Glutamatergic neuron (in vitro differentiated cells): ENCODE measurements around the gene RIMS4. TPM values are rescaled to one million over a fixed set of nuclear protein-coding genes. Genes with fewer than 3 reads are reported as not detected.
A peak's percentile ranks its signal among the peaks of the same experiment; 100 is the strongest.

Source experiments
- DNase-seq: peaks from one replicate; pipeline ENCODE4 v3.0.0; 2022
- H3K27ac Mint-ChIP-seq: one replicate; pipeline ENCODE4 v1.8.0; 2020; ENCODE audit warnings: mild to moderate bottlenecking, mixed read lengths, inconsistent platforms; ENCODE audit not compliant: unreplicated experiment
- H3K27me3 Mint-ChIP-seq: one replicate; pipeline ENCODE4 v1.8.0; 2020; ENCODE audit warnings: mild to moderate bottlenecking, moderate library complexity, mixed read lengths, inconsistent platforms; ENCODE audit not compliant: unreplicated experiment
- H3K36me3 Mint-ChIP-seq: one replicate; pipeline ENCODE4 v1.8.0; 2020; ENCODE audit warnings: mild to moderate bottlenecking, mixed read lengths, inconsistent platforms; ENCODE audit not compliant: unreplicated experiment
- H3K4me1 Mint-ChIP-seq: one replicate; pipeline ENCODE4 v1.8.0; 2020; ENCODE audit warnings: mild to moderate bottlenecking, low read depth, mixed read lengths, inconsistent platforms; ENCODE audit not compliant: unreplicated experiment
- H3K4me3 Mint-ChIP-seq: one replicate; pipeline ENCODE4 v1.8.0; 2020; ENCODE audit warnings: mild to moderate bottlenecking, mixed read lengths, inconsistent platforms; ENCODE audit not compliant: unreplicated experiment
- H3K9me3 Mint-ChIP-seq: one replicate; pipeline ENCODE4 v1.8.0; 2020; ENCODE audit warnings: mild to moderate bottlenecking, moderate library complexity, mixed read lengths, inconsistent platforms; ENCODE audit not compliant: unreplicated experiment
- total RNA-seq: library from RNA; stranded (reverse); fragmentation: NEBNext Ultra II Directional; extraction: Animal tissue kit (Norgen Biotek cat#: 25700); gene quantifications from one replicate; pipeline ENCODE4 v1.2.1, GENCODE V29; 2021; ENCODE audit not compliant: unreplicated experiment
- TF ChIP-seq, protein P1 (sequence below): fragments of 200-600 bp; sonication (generic); IDR thresholded peaks from one replicate; pipeline ENCODE4 v1.5.0; 2021; ENCODE audit not compliant: partially characterized antibody, unreplicated experiment

Gene RIMS4
- total RNA-seq, 1 donor from 2014 or later, result 96.1 TPM

DNA sequence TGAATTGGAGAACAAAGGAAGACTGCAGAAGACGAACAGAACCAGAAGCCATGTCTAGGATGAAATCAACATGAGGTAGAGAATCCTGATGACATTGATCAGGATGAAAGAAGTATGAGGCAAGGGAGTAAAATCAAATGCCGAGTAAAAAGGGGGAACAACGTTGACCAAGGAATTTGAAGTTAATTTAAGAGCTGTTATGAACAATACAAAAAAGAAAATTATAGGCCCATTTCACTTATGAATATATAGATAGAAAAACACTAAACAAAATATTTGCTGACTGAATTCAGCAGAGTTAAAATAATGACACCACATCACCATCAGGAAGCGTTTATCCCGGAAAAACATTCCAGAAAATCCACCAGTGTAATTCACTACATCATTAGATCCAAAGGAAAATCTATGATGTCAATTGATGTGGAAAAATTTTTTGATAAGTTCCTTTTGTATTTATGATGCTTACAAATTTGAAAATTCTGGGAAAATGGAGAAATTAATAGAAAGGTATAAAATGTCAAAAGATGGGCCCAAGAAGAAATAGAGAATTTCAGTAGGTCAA lies 103.2 kb downstream of the RIMS4 start:
- no peak for DNase-seq
- peaks cover 3% of the 10 kb centered on the region for H3K9me3 Mint-ChIP-seq
- H3K36me3 Mint-ChIP-seq, result no peaks in the 10 kb centered on the region
- TF ChIP-seq, protein P1, sequence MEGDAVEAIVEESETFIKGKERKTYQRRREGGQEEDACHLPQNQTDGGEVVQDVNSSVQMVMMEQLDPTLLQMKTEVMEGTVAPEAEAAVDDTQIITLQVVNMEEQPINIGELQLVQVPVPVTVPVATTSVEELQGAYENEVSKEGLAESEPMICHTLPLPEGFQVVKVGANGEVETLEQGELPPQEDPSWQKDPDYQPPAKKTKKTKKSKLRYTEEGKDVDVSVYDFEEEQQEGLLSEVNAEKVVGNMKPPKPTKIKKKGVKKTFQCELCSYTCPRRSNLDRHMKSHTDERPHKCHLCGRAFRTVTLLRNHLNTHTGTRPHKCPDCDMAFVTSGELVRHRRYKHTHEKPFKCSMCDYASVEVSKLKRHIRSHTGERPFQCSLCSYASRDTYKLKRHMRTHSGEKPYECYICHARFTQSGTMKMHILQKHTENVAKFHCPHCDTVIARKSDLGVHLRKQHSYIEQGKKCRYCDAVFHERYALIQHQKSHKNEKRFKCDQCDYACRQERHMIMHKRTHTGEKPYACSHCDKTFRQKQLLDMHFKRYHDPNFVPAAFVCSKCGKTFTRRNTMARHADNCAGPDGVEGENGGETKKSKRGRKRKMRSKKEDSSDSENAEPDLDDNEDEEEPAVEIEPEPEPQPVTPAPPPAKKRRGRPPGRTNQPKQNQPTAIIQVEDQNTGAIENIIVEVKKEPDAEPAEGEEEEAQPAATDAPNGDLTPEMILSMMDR, result no peak
- H3K27me3 Mint-ChIP-seq, result peaks cover 6% of the 10 kb centered on the region
- peaks cover 27% of the 10 kb centered on the region for H3K4me1 Mint-ChIP-seq
- peak overlapping the region; percentile 27 for H3K4me3 Mint-ChIP-seq
- peak overlapping the region; percentile 89 for H3K27ac Mint-ChIP-seq

DNA sequence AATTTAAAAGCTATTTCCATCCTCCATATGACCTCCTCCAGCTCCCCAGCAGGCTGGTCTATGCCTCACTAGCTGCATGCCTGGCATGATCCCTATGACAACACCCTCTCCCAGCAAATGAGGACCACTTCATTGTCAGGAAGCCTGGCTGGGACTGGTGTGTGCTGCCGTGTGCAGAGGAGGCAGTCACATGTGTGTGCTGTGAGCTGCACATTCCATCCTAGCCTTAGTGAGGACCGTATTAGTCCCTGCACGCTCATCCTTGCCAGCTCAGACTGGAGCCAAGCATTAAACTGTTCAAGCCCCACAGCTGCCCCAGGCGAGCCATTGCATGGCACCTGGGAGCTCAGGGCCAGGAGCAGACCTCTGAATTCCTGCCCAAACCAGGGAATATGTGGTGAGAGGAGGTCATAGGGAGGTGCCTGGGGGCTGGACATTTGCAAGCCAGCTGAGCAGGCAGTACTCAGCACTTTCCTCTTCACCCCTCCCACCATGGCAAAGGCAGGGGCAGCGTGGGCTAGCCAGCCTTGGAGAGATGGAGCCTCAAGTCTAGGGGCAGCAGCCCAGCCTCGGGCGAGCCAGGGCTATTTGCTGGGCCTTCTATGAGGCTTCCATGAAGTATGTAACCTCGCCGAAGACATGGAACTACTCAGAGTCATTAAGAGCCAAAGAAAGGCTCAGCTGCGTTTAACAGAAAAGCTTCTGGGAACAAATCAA lies 103.9 kb downstream of the RIMS4 start:
- H3K4me3 Mint-ChIP-seq, result peak overlapping the region; percentile 27
- TF ChIP-seq, protein P1, result no peak
- peaks cover 6% of the 10 kb centered on the region for H3K27me3 Mint-ChIP-seq
- peaks cover 5% of the 10 kb centered on the region for H3K9me3 Mint-ChIP-seq
- H3K36me3 Mint-ChIP-seq, result no peaks in the 10 kb centered on the region
- H3K27ac Mint-ChIP-seq, result peak overlapping the region; percentile 89
- DNase-seq, result peak; percentile 32
- peaks cover 29% of the 10 kb centered on the region for H3K4me1 Mint-ChIP-seq

DNA sequence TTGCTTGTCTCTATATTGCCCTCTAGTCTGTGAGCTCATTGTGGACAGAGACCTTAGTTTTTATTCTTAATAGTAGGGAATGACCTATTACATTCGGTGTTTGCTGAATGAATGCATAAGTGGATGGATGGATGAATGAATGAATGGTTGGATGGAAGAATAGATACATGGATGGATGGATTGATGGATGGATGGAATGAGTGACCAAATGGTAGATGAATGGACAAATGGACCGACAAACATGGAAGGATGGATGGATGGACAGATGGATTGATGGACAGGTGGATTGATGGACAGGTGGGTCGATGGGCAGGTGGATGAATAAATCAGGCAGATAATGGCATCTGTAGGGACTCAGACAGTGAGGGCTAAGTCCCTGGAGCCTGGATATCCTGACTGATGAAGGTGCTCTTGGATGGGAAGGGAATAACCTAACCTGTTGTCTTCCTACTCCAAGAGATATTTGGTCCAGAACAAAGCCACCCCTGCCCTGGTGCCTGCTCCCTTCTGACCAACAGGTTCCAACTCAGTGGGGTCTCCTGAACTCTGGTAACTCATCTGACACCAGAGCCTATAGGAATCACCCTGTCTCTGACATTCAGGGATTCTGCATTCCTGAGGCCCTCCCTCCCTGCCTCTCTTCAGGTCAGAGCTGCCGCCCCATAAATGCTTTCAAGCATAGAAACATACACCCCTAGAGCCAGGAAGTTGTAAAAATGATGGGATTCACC lies 104.8 kb downstream of the RIMS4 start:
- H3K4me3 Mint-ChIP-seq, result peak overlapping the region; percentile 25
- TF ChIP-seq, protein P1, result no peak
- H3K9me3 Mint-ChIP-seq, result peaks cover 9% of the 10 kb centered on the region
- H3K36me3 Mint-ChIP-seq, result no peaks in the 10 kb centered on the region
- peak overlapping the region; percentile 23 for H3K27ac Mint-ChIP-seq
- DNase-seq, result no peak
- H3K27me3 Mint-ChIP-seq, result peaks cover 7% of the 10 kb centered on the region
- H3K4me1 Mint-ChIP-seq, result peaks cover 38% of the 10 kb centered on the region

DNA sequence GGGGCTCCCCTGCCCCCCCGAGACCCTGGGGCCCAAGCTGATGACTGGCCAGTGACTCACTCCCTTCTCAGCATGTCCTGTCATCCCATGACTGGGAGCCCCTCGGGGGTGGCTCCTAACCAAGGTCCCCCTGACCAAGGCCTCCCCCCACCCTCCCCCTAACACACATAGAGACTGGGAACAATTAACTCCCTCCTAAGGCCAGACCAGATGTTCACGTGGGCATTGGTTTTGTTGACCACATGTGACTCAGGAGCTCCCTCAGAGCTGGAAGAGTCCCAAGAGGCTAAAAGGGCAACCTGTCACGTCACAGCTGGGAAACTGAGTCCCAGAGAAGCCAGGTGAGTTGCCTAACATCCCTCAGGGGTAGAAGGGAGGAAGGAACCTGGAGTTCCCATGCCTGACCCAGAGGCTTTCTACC lies 105.8 kb downstream of the RIMS4 start:
- Mint-ChIP-seq H3K4me1 (peaks cover 43% of the 10 kb centered on the region), H3K27me3 (peaks cover 9% of the 10 kb centered on the region), H3K27ac (no peak overlapping the region), H3K9me3 (peaks cover 15% of the 10 kb centered on the region), H3K4me3 (no peak overlapping the region), H3K36me3 (no peaks in the 10 kb centered on the region)
- DNase-seq, result no peak
- TF ChIP-seq, protein P1, result no peak
